ENCODE measurements around the gene RFX8.
A peak's percentile ranks its signal among the peaks of the same experiment; 100 is the strongest.

The RFX8 gene

GRCh38 chr2:101405351-101405899, 69.5 kb downstream of the RFX8 start:
- DNase-seq: no peak

GRCh38 chr2:101403745-101404144, 71.2 kb downstream of the RFX8 start:
- DNase-seq: no peak

- DNase-seq: no peak
Measured at GRCh38 chr2:101402630-101403029, 72.3 kb downstream of the RFX8 start.

GRCh38 chr2:101401906-101402305, 73.0 kb downstream of the RFX8 start:
- DNase-seq: no peak

- no peak for DNase-seq
Measured at GRCh38 chr2:101401326-101401665, 73.6 kb downstream of the RFX8 start.

GRCh38 chr2:101400506-101401325, 74.2 kb downstream of the RFX8 start:
- no peak for DNase-seq

- no peak for DNase-seq
Measured at GRCh38 chr2:101400048-101400447, 74.9 kb downstream of the RFX8 start.

GRCh38 chr2:101399021-101399799, 75.7 kb downstream of the RFX8 start:
- DNase-seq: no peak

GRCh38 chr2:101398116-101398821, 76.6 kb downstream of the RFX8 start:
- no peak for DNase-seq

GRCh38 chr2:101396316-101396717, 78.6 kb downstream of the RFX8 start:
- no peak for DNase-seq

GRCh38 chr2:101395545-101396315, 79.2 kb downstream of the RFX8 start:
- DNase-seq: no peak

- DNase-seq: no peak
Measured at GRCh38 chr2:101388232-101388631, 86.7 kb downstream of the RFX8 start.

- DNase-seq: peak; percentile 36
Measured at GRCh38 chr2:101387151-101387834, 87.6 kb downstream of the RFX8 start, which contains the start of gene CREG2. Gene CREG2, minus strand, starts transcription at chr2:101387503. Its CDS starts 46 bp downstream, at chr2:101387457.

GRCh38 chr2:101386599-101387150, 88.2 kb downstream of the RFX8 start:
- no peak for DNase-seq

GRCh38 chr2:101383016-101383541, 91.8 kb downstream of the RFX8 start:
- no peak for DNase-seq

- DNase-seq: no peak
Measured at GRCh38 chr2:101382442-101382841, 92.5 kb downstream of the RFX8 start.

- DNase-seq: no peak
Measured at GRCh38 chr2:101380376-101380775, 94.5 kb downstream of the RFX8 start.

- DNase-seq: no peak
Measured at GRCh38 chr2:101379091-101379490, 95.8 kb downstream of the RFX8 start.

- DNase-seq: no peak
Measured at GRCh38 chr2:101375653-101376052, 99.3 kb downstream of the RFX8 start.

GRCh38 chr2:101374821-101375561, 99.9 kb downstream of the RFX8 start:
- DNase-seq: no peak

Data from activated gamma-delta T cell treated with Interleukin-2 at 50 U/mL for 16 hours (primary cell).